Dendritic cell treated with granulocyte-macrophage colony-stimulating factor and Interleukin-4, amounts not matched to agents 40 ng/mL and 50 ng/mL, for 4 days (primary cell): ENCODE results near the gene CAMK2D.
"Not testable (repeated sequence)": the region's sequence is repeated elsewhere in the genome, so short reads cannot be mapped to it uniquely, and the experiment has no call there.

ENCODE experiments used
- H3K27ac Mint-ChIP-seq: one replicate; pipeline ENCODE4 v1.8.0; 2022; ENCODE audit warnings: mild to moderate bottlenecking, mixed read lengths
- H3K27me3 Mint-ChIP-seq: one replicate; pipeline ENCODE4 v1.8.0; 2022; ENCODE audit warnings: mild to moderate bottlenecking, mixed read lengths
- H3K36me3 Mint-ChIP-seq: one replicate; pipeline ENCODE4 v1.8.0; 2022; ENCODE audit warnings: low read depth, mixed read lengths
- H3K4me1 Mint-ChIP-seq: one replicate; pipeline ENCODE4 v1.8.0; 2022; ENCODE audit warnings: low read depth, mixed read lengths
- H3K4me3 Mint-ChIP-seq: one replicate; pipeline ENCODE4 v1.8.0; 2022; ENCODE audit warnings: mild to moderate bottlenecking, moderate library complexity, mixed read lengths
- H3K9me3 Mint-ChIP-seq: one replicate; pipeline ENCODE4 v1.8.0; 2022; ENCODE audit warnings: mixed read lengths
- intact Hi-C: fragments of 100-400 bp; cut with micrococcal nuclease; formaldehyde crosslinking; loops from one replicate; pipeline ENCODE4 v1.15.0; 2022

CAMK2D gene

GRCh38 chr4:113738251-113738650 lies 23.3 kb downstream of the CAMK2D start:
- Mint-ChIP-seq H3K36me3 (peaks cover 6% of the 10 kb centered on the region), H3K9me3 (no peaks in the 10 kb centered on the region), H3K27ac (no peak overlapping the region), H3K27me3 (no peaks in the 10 kb centered on the region), H3K4me3 (no peak overlapping the region), H3K4me1 (peaks cover 6% of the 10 kb centered on the region)
- intact Hi-C loops, result no loop called here

- peaks cover 6% of the 10 kb centered on the region for H3K36me3 Mint-ChIP-seq
- no peak overlapping the region for H3K4me3 Mint-ChIP-seq
- H3K27ac Mint-ChIP-seq, result no peak overlapping the region
- intact Hi-C loops, result no loop called here
- H3K9me3 Mint-ChIP-seq, result no peaks in the 10 kb centered on the region
- H3K4me1 Mint-ChIP-seq, result no peaks in the 10 kb centered on the region
- no peaks in the 10 kb centered on the region for H3K27me3 Mint-ChIP-seq
These were observed 27.9 kb downstream of the CAMK2D start for GRCh38 chr4:113733685-113734084.

GRCh38 chr4:113732967-113733527 lies 28.5 kb downstream of the CAMK2D start:
- intact Hi-C loops, result no loop called here
- Mint-ChIP-seq H3K4me3 (no peak overlapping the region), H3K36me3 (peaks cover 6% of the 10 kb centered on the region), H3K27me3 (no peaks in the 10 kb centered on the region), H3K9me3 (no peaks in the 10 kb centered on the region), H3K4me1 (no peaks in the 10 kb centered on the region), H3K27ac (no peak overlapping the region)

GRCh38 chr4:113730467-113731216 lies 30.9 kb downstream of the CAMK2D start:
- Mint-ChIP-seq H3K27ac (no peak overlapping the region), H3K27me3 (no peaks in the 10 kb centered on the region), H3K9me3 (no peaks in the 10 kb centered on the region), H3K36me3 (peaks cover 6% of the 10 kb centered on the region), H3K4me3 (no peak overlapping the region), H3K4me1 (no peaks in the 10 kb centered on the region)
- intact Hi-C loops, result no loop called here

- no peak overlapping the region for H3K4me3 Mint-ChIP-seq
- no peaks in the 10 kb centered on the region for H3K27me3 Mint-ChIP-seq
- H3K27ac Mint-ChIP-seq, result no peak overlapping the region
- intact Hi-C loops, result no loop called here
- no peaks in the 10 kb centered on the region for H3K36me3 Mint-ChIP-seq
- H3K9me3 Mint-ChIP-seq, result no peaks in the 10 kb centered on the region
- no peaks in the 10 kb centered on the region for H3K4me1 Mint-ChIP-seq
These were observed 33.7 kb downstream of the CAMK2D start for GRCh38 chr4:113727802-113728201.

GRCh38 chr4:113725963-113726362 lies 35.6 kb downstream of the CAMK2D start:
- no peaks in the 10 kb centered on the region for H3K4me1 Mint-ChIP-seq
- no peaks in the 10 kb centered on the region for H3K36me3 Mint-ChIP-seq
- intact Hi-C loops, result no loop called here
- no peaks in the 10 kb centered on the region for H3K27me3 Mint-ChIP-seq
- H3K9me3 Mint-ChIP-seq, result no peaks in the 10 kb centered on the region
- H3K4me3 Mint-ChIP-seq, result no peak overlapping the region
- no peak overlapping the region for H3K27ac Mint-ChIP-seq

- no peaks in the 10 kb centered on the region for H3K27me3 Mint-ChIP-seq
These were observed 43.3 kb downstream of the CAMK2D start for GRCh38 chr4:113718252-113718651.

GRCh38 chr4:113711883-113712662 lies 49.5 kb downstream of the CAMK2D start:
- intact Hi-C loops, result no loop called here
- Mint-ChIP-seq H3K36me3 (no peaks in the 10 kb centered on the region), H3K4me1 (no peaks in the 10 kb centered on the region), H3K4me3 (no peak overlapping the region), H3K27ac (no peak overlapping the region), H3K9me3 (no peaks in the 10 kb centered on the region), H3K27me3 (no peaks in the 10 kb centered on the region)

More at GRCh38 chr4:113718252-113718651, 43.3 kb downstream of the CAMK2D start:
- intact Hi-C loops, result no loop called here
- Mint-ChIP-seq H3K4me3 (no peak overlapping the region), H3K9me3 (no peaks in the 10 kb centered on the region), H3K4me1 (no peaks in the 10 kb centered on the region), H3K36me3 (no peaks in the 10 kb centered on the region), H3K27ac (no peak overlapping the region)

- no peaks in the 10 kb centered on the region for H3K4me1 Mint-ChIP-seq
- H3K27ac Mint-ChIP-seq, result no peak overlapping the region
- no peak overlapping the region for H3K4me3 Mint-ChIP-seq
- H3K9me3 Mint-ChIP-seq, result no peaks in the 10 kb centered on the region
- intact Hi-C loops, result no loop called here
- H3K36me3 Mint-ChIP-seq, result no peaks in the 10 kb centered on the region
- no peaks in the 10 kb centered on the region for H3K27me3 Mint-ChIP-seq
These were observed 53.3 kb downstream of the CAMK2D start for GRCh38 chr4:113708250-113708649.

- intact Hi-C loops, result no loop called here
- no peak overlapping the region for H3K4me3 Mint-ChIP-seq
- no peak overlapping the region for H3K27ac Mint-ChIP-seq
- no peaks in the 10 kb centered on the region for H3K36me3 Mint-ChIP-seq
- no peaks in the 10 kb centered on the region for H3K9me3 Mint-ChIP-seq
- H3K4me1 Mint-ChIP-seq, result no peaks in the 10 kb centered on the region
- no peaks in the 10 kb centered on the region for H3K27me3 Mint-ChIP-seq
These were observed 54.5 kb downstream of the CAMK2D start for GRCh38 chr4:113707048-113707447.

GRCh38 chr4:113705097-113705496 lies 56.4 kb downstream of the CAMK2D start:
- H3K27ac Mint-ChIP-seq, H3K4me3 Mint-ChIP-seq, intact Hi-C loops, H3K9me3 Mint-ChIP-seq, H3K27me3 Mint-ChIP-seq, H3K36me3 Mint-ChIP-seq, H3K4me1 Mint-ChIP-seq: not testable (repeated sequence)

- intact Hi-C loops, H3K27me3 Mint-ChIP-seq, H3K4me3 Mint-ChIP-seq, H3K9me3 Mint-ChIP-seq, H3K36me3 Mint-ChIP-seq, H3K27ac Mint-ChIP-seq, H3K4me1 Mint-ChIP-seq: not testable (repeated sequence)
These were observed 58.9 kb downstream of the CAMK2D start for GRCh38 chr4:113702596-113702995.

GRCh38 chr4:113701169-113701568 lies 60.4 kb downstream of the CAMK2D start:
- intact Hi-C loops, result no loop called here
- Mint-ChIP-seq H3K9me3 (no peaks in the 10 kb centered on the region), H3K27me3 (no peaks in the 10 kb centered on the region), H3K36me3 (no peaks in the 10 kb centered on the region), H3K4me3 (no peak overlapping the region), H3K4me1 (no peaks in the 10 kb centered on the region), H3K27ac (no peak overlapping the region)

- Mint-ChIP-seq H3K27ac (no peak overlapping the region), H3K27me3 (no peaks in the 10 kb centered on the region), H3K4me1 (no peaks in the 10 kb centered on the region), H3K4me3 (no peak overlapping the region), H3K36me3 (no peaks in the 10 kb centered on the region), H3K9me3 (no peaks in the 10 kb centered on the region)
- intact Hi-C loops, result no loop called here
These were observed 60.9 kb downstream of the CAMK2D start for GRCh38 chr4:113700602-113701150.
